Stimulated activated CD4-positive, alpha-beta T cell treated with anti-CD3 and anti-CD28 coated beads, Interleukin-15, amount 100 ng/mL, for 48 hours (primary cell): ENCODE measurements around the gene QSOX2.
A peak's percentile ranks its signal among the peaks of the same experiment; 100 is the strongest.

Source experiments
- DNase-seq, 2 donors: peaks; one replicate each; pipeline ENCODE4 v3.0.0-alpha.2; 2020; ENCODE audit warnings: low read depth in 2 of 2

Gene QSOX2

DNA sequence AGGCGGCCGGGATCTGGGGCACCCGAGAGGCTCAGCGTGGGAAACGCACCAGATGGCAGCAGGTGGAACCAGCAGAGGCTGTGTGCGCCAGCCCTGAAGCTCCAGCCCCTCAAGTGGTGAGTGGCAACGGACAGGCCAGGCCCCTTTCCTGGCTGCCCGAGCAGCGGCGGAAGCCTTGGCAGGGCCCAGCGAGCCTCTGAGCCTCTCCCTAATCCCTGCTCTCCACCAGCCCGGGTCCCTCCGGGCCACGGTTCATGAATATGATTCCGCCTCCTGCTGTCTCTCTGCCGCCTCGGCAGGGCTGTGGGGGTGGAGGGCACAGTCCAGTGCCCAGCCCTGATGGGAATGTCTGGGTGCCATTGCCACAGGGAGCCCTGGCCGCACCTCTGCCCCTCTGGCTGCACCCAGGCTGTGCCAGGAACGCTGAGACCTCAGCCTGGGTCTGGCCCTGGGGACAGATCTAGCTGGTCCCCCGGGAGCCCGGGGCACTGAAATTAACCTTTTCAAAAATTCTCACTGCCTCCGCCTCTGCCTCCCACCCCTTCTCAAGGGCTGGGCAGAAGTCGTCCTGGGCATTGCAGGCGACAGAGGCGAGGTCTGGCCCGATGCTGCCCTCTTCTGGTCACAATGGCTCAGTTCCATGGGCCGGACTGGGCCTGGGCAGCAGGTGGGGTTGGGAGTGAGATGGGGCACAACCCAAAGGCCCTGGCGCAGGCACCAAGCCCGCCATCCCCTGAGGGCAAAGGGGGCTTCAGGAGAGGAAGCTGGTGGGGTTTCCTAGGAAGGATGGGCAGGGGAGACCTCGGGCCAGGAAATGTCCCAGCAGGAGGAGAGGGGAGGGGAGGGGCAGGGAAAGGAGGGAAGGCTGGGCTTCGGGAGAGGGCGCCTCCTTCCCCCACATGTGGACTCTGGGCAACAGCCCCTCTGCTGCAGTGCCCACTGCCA is 38.0 kb upstream of the QSOX2 start:
- peak; percentile 39 to 63 for DNase-seq

DNA sequence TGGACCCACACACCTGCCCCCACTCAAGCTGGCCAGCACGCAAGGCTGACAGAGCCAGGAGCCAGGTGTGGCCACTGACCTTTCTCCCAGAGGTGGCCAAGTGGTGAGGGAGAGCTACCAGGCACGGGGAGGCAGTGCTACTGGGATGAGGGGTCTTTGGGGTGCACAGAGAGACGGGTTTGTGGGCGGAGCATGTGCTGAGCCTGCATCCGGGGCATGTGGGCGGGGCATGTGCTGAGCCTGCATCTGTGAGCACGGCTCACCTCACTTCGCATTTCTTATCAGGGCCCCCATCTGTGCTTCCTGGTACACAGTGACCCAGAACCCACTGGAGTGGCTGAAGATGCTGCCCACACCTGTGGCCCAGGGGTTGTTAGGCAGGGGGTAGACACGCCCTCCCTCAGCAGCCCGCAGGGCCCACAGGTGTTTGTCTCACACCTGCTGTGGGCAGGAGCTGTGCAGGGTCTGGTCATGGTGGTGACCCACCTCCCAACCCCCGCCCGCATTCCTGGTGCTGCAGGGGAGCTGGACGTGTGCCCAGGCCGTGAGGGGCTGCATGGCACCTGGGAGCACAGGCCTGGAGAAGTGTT is 36.8 kb upstream of the QSOX2 start:
- DNase-seq, result no peak

DNA sequence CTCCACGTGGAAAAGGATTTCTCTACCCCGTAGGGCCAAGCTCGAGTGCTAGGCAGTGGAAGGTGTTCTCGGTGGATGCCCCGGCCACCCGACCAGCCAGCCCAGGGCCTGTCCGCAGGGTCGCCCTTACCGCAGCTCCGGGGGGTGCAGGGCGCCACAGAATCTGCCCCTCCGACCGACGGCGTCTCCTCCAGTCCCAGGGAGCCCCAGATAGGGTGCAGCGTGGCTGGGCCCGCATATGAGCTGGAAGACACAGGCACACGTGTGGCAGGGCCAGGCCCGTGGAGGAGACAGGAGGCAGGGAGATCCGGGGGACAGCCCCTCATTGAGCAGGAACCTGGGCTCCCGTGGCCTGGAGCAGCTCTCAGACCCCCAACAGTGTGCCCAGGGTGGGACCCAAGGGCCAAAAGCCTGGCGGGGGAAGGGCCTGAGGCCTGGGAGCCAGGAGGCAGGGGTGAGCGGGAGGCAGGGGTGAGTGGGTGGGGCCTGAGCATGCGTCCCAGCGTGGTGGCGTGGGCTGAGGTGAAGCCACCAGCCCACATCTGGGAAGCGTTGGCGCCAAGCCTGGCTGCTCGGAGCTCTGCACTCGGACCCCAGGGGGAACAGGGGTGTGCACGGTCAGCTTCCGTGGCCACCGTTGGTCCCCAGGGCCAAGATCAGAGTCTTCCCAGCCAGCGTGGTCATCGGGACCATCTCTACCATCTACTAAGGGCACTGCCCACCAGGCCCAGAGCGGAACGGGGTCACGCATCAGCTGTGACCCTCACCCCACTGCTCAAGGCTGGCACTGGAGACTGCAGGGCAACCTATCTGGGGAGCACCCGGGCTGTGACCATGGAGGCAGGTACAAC is 36.0 kb upstream of the QSOX2 start:
- no peak for DNase-seq

DNA sequence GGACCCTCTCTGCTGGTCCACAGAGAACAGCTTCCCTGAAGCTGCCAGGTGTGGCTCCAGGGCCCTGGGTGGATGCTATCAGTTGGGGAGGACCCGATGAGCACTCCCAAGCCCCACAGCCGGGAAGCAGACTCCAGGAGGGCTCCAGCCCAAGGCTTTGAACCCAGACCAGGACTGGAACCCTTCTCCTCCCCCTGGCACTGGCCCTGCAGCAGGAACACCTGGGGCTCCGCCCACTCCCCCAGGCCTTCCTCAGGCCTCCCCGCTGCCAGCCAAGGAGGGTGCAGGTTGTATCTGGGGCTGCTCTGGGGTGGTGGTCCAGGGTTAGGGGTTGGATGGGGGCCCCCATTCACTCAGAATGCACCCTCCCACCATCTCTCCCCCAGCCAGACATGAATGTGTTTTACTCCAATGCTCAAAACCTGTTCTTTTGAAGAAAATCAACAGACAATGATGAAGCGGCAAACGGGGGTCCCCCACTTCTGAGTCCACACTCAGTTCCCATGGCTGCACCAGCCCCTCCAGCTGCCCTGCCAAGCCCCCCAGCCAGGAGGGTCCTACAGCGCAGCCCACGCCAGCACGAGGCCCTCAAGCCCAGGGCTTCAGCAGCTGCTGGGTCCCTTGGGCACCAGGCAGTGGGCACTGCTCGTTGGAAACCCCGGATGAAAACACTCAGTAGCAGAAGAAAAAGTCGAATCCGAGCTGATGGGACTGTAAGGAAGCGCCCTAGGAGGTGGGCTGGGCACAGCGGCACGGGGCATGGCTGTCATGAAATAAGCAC is 35.1 kb upstream of the QSOX2 start:
- no peak for DNase-seq

DNA sequence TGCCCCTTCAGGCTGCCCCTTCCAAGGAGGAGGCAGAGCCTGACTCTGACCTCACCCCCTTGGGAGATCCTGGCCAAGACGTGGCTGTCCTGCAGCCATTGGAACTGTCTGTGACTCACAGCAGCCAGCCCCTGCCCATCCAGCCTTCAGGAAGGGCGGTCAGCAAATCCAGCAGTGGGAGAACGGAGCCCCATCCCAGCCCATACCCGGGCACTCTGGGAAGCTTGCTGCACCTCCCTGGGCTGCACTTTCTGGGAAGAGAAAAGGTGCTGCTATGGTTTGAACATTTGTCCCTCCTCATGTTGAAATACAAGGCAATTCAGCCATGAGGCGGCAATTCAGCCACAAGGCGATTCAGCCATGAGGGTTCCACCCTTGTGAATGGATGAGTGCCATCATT is 33.9 kb upstream of the QSOX2 start:
- no peak for DNase-seq

DNA sequence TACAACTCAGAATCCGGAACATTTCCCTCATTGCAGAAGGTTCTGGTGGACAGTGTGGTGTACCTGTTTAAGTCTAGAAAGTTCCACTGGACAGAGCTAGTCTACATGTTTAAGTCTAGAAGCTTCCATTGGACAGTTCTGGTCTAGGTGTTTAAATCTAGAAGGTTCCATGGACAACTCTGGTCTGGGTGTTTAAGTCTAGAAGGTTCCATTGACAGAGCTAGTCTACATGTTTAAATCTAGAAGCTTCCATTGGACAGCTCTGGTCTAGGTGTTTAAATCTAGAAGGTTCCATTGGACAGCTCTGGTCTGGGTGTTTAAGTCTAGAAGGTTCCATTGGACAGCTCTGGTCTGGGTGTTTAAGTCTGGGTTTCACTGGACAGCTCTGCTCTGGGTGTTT is 33.3 kb upstream of the QSOX2 start:
- no peak for DNase-seq

DNA sequence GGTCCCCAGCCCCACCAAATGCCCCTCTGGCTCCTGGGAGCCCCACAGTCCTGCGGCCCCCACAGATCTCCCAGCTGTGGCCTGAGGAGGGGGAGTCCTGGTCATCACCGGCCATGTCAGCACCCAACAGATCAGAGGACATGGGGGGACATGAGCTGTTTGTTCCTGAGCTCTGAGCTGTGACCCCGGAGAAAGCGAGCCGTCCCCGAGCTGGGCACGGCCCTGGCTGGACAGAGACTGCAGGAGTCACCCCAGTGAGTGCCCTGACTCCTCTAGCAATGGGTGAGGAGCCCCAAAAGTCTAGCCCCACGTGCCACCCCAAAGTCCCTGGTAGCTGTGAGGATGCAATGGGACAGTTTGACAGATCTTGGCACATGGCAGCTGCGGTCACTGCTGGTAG is 32.6 kb upstream of the QSOX2 start:
- no peak for DNase-seq

DNA sequence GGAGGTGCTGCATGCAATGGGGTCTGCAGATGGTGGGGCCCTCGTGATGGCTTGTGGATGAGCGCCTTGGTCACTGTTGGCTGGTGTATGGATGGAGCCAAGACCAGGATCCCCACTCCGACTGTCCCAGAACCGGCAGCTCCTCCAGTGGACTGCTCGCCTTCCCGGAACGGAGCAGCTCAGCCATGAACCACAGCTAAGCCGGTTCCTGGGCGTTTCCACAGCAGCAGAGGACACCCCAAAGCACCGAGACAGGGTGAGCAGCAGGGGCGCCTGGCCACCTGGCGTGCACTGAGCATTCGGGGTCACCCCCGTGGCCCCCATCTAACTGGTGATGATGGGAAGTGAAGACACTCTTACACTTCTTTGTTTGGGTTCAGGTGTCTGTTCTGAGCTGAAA is 32.1 kb upstream of the QSOX2 start:
- no peak for DNase-seq

DNA sequence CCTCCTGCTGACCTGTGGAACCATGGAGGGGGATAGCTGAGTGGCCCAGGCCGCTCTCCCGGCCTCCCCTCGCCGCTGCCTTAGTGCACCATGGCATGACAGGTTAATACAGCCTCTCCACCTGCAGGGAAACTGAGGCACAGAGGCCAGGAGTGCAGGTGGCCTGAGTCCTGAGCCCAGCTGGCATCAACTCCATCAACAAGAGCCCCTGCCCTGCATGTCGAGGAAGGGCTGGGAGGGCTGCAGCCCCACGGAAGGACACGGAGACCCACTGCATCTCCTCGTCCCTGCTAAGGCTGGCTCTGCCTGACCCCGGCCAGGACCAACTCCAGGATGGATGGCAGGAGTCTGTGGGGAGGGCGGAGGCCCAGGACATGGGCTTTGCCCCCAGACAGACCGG is 31.1 kb upstream of the QSOX2 start:
- DNase-seq, result no peak

DNA sequence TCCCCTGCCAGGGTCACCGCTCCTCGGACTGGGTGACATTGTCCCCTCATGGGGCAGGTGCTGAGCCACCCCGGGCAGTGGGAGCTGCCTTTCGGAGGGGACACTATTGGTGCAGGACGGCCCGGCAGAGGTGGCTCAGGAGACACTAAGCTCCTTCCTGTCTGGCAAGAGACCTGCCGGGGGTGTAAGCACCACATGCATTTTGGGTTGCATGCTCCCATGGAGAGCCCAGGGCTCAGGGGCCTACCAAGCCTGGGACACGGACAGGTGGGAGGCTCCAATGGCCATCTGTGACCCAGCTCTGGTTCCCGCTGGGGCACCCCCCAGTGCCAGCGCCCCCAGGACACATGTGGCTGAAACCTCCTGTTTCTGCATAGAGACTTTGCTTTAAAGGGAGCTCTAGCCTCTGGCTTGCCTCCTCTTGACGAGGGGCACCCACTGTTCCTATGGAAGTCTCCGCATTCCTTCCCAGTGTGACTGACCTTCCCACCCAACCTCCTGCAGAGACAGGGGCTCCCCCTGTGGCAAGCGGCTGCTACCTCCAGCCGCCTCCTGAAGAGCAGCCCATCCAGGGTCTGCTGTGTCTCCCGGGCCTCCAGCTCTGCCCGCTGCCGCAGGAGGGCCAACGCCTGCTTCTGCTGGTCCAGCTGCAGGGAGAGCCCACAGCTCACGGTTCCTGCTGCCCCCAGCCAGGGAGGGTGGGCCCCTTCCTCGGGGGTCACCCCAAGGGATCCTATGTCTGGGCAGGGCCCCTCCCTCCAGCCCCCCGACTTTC is 30.2 kb upstream of the QSOX2 start:
- no peak for DNase-seq

DNA sequence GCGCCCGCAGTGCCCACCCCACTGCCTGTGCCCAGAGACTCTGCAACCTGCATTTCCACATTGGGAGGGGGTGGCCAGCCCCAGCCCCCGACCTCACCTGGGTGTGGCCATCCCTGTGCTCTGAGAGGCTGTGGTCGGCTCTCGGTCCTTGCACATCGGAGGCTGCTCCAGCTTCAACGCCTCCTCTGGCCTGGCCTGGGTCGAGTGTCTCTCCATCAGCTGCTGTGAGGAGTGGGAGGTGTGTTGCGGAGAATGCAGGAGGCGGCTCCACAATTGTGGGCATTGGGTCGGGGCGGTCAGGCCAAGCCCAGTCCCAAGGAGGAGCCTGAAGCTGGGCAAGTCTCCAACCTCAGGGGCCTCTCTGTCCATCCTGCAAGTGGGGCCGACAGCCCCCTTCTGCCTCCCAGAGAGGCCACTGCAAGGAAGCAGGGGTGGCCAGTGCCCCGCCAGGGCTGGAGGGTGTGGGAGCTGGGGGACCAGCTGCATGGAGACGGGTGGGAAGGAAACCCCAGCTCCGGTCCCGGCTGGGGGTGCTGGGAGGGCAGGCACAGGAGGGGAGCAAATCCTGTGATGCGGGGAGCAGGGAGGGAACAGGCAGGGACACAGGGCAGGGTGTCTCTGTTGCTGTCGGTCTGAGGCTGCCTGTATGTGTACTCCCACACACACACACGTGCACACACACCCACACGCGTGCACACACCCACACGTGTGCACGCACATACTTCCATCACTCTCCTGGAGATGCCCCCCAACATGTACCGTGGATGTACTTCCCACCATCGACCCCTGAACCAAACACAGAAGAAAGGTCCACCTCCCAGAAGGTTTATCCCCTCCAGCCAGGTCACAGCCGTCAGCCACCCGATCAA is 29.4 kb upstream of the QSOX2 start:
- no peak for DNase-seq

DNA sequence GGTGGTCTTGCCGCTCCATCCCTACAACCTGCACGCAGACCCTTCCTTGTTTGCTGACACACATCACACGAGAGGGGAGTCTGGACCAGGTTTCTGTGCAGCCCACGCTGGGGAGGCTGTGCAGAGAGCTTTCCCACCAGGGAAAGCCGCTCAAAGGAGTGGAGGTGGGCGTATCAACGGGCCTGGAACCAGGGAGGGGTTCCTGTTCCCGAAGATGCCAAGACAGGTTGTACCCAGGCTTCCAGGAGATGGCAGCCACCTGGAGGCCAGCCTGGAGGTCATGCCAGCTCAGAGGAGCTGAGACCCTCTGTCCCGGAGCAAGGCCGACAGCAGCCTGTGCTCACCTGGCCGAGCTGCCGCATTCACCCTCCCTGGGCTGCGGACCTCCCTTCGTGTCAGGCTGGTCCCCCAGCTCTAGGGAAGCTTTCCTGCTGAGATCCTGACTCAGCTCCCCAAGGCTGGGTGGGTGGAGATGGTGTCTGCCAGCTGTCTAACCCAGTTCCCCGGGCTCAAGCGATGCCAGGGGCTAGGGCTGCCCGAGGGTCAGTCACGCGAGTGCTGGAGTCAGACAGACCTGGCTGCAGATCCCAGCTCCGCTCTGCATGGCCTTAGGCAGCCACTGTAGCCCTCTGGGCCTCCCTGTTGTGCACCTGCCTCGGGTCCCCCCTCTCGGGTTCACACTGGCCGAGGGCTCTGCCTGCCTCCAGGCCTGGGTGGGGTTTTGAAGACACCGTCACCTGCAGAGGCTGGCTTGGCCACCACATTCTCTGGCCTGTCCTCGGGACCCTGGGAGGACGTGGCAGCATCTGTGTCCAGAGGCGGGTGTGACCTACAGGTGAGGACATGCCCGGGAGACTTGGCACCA is 28.5 kb upstream of the QSOX2 start:
- no peak for DNase-seq

DNA sequence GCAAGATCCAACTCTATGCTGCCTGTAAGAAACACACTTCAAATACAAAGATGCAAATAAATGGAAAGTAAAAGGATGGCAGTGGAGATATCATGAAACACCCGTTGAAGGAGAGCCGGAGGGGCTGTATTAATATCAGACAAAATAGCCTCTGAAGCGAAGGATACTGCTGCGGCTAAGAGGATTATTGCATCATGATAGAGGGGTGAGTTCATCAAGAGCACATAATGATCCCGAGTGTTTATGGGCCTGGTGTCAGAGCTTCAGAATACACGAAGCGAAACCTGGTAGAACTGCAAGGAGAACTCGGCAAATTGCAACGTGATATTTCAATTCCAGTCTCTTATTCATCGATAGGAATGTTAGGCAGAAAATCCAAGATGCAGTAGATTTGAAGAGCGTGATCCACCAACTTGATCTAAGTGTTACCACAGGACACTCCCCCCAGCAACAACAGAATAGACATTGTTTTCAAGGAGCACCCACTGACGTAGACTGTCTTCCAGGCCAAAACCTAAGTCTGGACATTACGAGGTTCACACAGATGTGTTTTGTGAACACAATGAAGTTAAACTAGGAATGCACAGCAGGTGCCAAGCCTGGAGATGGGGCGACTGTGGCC is 27.7 kb upstream of the QSOX2 start:
- DNase-seq, result no peak

DNA sequence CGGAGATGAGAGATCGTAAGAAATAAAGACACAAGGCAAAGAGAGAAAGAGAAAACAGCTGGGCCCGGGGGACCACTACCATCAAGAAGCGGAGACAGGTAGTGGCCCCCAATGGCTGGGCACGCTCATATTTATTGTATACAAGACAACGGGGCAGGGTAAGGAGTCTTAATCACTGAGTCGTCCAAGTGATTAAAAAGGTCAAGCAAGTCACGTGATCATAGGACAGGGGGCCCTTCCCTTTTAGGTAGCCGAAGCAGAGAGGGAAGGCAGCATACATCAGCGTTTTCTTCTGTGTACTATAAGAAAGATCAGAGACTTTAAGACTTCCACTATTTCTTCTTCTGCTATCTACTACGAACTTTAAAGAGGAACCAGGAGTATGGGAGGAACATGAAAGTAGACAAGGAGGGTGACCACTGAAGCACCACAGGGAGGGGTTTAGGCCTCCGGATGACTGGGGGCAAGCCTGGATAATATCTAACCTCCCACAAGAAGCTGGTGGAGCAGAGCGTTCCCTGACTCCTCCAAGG is 24.6 kb upstream of the QSOX2 start:
- DNase-seq, result no peak

DNA sequence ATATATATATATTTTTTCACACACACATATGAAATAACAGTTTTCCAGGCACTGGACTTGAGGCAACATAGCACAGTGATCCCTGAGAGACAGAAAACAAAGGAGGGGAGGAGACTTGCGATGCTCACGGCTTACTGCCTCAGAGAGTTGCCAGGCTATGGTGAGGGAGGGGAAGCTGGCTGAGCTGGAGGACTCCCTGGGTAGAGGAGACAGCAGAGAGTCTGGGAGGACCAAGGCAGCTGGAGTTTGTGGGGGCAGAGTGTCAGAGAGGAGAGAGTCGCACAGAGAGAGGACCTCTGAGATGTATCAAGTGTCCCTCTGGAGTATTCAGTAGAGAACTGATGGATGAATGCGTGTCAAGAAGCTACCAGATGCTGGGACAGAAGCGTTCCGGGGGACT is 23.1 kb upstream of the QSOX2 start:
- DNase-seq, result no peak

DNA sequence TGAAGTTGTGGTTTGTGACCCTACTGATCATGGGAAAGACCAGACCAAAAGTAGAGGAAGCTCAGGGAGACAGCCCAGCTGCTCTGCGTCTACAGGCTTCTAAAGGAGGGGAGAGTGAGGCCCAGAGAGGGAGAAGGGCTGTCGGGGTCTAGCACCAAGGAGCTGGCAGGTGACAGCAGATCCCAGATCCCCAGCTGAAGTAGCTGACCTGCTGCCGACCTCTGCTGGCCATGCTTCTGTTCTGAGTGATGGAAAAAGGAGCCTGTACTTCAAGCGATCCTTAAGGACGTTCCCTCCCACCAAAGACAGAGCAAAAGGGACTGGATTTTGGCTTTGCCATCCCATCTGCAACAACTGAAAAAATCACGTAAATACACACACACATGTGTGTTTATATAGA is 22.7 kb upstream of the QSOX2 start:
- no peak for DNase-seq

DNA sequence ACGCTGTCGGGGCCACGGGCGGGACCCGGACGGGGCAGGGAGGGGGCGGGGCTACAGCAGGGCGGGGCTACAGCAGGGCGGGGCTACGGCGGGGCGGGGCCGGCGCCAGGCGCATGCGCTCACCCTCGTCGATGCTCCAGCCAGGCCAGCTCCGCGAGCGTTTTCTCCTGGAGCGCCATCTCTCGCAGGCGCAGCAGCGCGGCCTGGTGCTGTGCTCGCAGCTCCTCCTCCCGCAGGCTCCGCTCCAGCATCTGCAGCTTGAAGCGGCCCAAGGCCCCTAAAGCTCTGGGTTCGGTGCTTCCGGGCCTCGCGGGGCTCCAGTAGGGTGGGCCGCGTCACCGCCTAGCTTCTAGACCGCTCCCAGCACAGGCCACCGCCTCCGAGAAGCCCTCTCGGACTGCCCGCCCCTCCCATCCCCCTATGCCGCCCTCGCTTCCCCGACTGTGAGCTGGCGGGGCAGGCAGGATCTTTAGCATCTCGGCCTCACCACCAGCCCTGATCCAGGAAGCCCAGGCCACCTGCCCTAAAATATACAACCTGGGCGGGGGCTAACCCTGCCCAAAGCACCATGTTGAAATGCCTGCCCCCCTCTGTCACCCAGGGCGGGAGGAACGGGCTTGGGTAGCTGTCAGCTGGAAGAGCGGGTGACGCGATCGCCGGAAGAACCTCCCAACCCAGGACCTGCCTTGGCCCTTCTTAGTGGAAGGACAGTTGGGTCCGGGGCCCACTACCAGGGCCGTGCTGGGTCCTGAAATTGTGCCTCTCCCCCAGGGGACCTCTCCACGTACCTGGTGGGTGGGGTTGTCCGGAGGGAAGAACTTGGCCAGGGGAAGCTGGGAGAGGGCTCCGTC is 21.9 kb upstream of the QSOX2 start:
- peak; percentile 70 to 77 for DNase-seq
